Fibroblast of mammary gland (primary cell): ENCODE data around the gene CCNG2.

Experiments used
- DNase-seq: peaks from one replicate; pipeline ENCODE4 v3.0.0-alpha.2; 2010; ENCODE audit warnings: low read depth
- H3K4me3 ChIP-seq: 2 replicates; pipeline ENCODE4 v1.5.1; 2011; ENCODE audit warnings: low read depth, mild to moderate bottlenecking, low read length, moderate library complexity; ENCODE audit not compliant: control insufficient read depth
- TF ChIP-seq, protein P1 (sequence below): conservative IDR thresholded peaks from 2 replicates; pipeline ENCODE4 v1.5.1; 2011; ENCODE audit warnings: low read depth, low read length, inconsistent platforms; ENCODE audit not compliant: control insufficient read depth, insufficient read depth

CCNG2 gene

GRCh38 chr4:77219266-77219665, 62.3 kb downstream of the CCNG2 start:
- TF ChIP-seq, protein P1, sequence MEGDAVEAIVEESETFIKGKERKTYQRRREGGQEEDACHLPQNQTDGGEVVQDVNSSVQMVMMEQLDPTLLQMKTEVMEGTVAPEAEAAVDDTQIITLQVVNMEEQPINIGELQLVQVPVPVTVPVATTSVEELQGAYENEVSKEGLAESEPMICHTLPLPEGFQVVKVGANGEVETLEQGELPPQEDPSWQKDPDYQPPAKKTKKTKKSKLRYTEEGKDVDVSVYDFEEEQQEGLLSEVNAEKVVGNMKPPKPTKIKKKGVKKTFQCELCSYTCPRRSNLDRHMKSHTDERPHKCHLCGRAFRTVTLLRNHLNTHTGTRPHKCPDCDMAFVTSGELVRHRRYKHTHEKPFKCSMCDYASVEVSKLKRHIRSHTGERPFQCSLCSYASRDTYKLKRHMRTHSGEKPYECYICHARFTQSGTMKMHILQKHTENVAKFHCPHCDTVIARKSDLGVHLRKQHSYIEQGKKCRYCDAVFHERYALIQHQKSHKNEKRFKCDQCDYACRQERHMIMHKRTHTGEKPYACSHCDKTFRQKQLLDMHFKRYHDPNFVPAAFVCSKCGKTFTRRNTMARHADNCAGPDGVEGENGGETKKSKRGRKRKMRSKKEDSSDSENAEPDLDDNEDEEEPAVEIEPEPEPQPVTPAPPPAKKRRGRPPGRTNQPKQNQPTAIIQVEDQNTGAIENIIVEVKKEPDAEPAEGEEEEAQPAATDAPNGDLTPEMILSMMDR: no peak
- no peak overlapping the region for H3K4me3 ChIP-seq
- no peak for DNase-seq
